Activated CD4-positive, alpha-beta T cell treated with anti-CD3 and anti-CD28 coated beads, Interleukin-2, amount 10 ng/mL, durations not matched to agents 7 days and 5 days (primary cell): ENCODE measurements around the gene FCGR3B. TPM values are rescaled to one million over a fixed set of nuclear protein-coding genes. Genes with fewer than 3 reads are reported as not detected.
"Not testable (repeated sequence)": the region's sequence is repeated elsewhere in the genome, so short reads cannot be mapped to it uniquely, and the experiment has no call there.

Experiments used
- CTCF ChIA-PET: fragments of 350-600 bp; sonication (Branson Sonifier 250); formaldehyde crosslinking; loops from one replicate; lab custom pipeline; 2021; ENCODE audit warnings: antibody characterized with exemption; lab: Charles Lee
- POLR2A ChIA-PET: fragments of 350-600 bp; sonication (Branson Sonifier 250); formaldehyde crosslinking; loops from one replicate; lab custom pipeline; 2021; ENCODE audit warnings: antibody characterized with exemption; lab: Charles Lee
- DNase-seq: peaks from one replicate; pipeline ENCODE4 v3.0.0-alpha.2; 2020
- H3K27ac Mint-ChIP-seq: one replicate; pipeline ENCODE4 v1.8.0; 2021; ENCODE audit warnings: mild to moderate bottlenecking, moderate library complexity, mixed read lengths
- H3K27me3 Mint-ChIP-seq: one replicate; pipeline ENCODE4 v1.8.0; 2021; ENCODE audit warnings: mixed read lengths
- H3K36me3 Mint-ChIP-seq: one replicate; pipeline ENCODE4 v1.8.0; 2021; ENCODE audit warnings: low read depth, mixed read lengths
- H3K4me1 Mint-ChIP-seq: one replicate; pipeline ENCODE4 v1.8.0; 2021; ENCODE audit warnings: mixed read lengths
- H3K4me3 Mint-ChIP-seq: one replicate; pipeline ENCODE4 v1.8.0; 2021; ENCODE audit warnings: mild to moderate bottlenecking, moderate library complexity, mixed read lengths
- H3K9me3 Mint-ChIP-seq: one replicate; pipeline ENCODE4 v1.8.0; 2021; ENCODE audit warnings: mixed read lengths
- total RNA-seq, 2 experiments: library from RNA; stranded (reverse); gene quantifications; one replicate each; pipeline ENCODE4 v1.2.3, GENCODE V29; 2021

Gene FCGR3B
- total RNA-seq, 2 experiments from 2014 or later = not detected

DNA sequence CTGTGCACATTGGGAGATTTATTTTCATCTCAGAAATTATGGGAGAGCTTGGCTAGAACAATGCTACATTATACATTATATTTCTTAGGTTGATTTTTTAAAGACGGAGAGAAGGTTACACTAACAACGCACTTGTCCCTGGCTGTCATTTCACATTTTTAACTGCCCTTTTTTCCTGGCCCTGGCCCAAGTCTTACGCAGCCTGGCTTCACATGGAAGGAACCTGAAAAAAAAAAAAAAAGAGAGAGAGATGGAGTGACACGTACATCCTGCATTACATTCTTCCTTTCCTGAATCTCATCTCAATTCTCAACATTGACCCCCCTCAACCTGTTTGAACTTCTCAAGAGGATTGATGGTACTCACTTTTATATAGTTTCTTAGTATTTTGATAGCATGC, 20.8 kb downstream of the FCGR3B start:
- POLR2A ChIA-PET, H3K4me3 Mint-ChIP-seq, H3K36me3 Mint-ChIP-seq, H3K9me3 Mint-ChIP-seq, DNase-seq, H3K27ac Mint-ChIP-seq, CTCF ChIA-PET: not testable (repeated sequence)
- peaks cover 22% of the 10 kb centered on the region for H3K4me1 Mint-ChIP-seq
- peaks cover 26% of the 10 kb centered on the region for H3K27me3 Mint-ChIP-seq

GRCh38 chr1:161606541-161607336, 24.2 kb downstream of the FCGR3B start:
- H3K36me3 Mint-ChIP-seq, H3K27ac Mint-ChIP-seq, CTCF ChIA-PET, POLR2A ChIA-PET, H3K9me3 Mint-ChIP-seq, DNase-seq, H3K4me1 Mint-ChIP-seq, H3K4me3 Mint-ChIP-seq: not testable (repeated sequence)
- H3K27me3 Mint-ChIP-seq = peaks cover 46% of the 10 kb centered on the region

- H3K36me3 Mint-ChIP-seq, H3K27ac Mint-ChIP-seq, DNase-seq, H3K9me3 Mint-ChIP-seq, POLR2A ChIA-PET, H3K4me1 Mint-ChIP-seq, CTCF ChIA-PET, H3K4me3 Mint-ChIP-seq: not testable (repeated sequence)
- H3K27me3 Mint-ChIP-seq = peaks cover 47% of the 10 kb centered on the region
Observed at GRCh38 chr1:161605762-161606540, 25.0 kb downstream of the FCGR3B start.

DNA sequence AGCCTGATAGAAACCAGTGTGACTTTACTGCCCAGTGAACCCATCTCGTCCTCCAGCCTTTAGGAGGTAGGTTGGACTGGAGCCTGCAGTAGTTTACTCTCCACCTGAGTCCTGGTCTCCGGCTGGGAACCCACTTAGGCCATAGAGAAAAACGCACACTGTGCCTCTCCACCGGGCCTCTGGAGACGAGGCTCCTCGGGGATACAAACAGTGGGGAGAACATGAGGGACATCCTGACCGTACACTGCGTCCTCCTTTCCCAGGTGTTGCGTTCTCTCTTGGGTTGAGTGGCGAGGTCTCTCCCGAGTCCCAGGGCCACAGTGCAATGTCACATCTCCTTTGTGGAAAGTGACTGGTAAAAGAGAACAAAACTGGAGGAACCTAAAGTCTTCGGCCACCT, 26.0 kb downstream of the FCGR3B start:
- H3K4me3 Mint-ChIP-seq, H3K27ac Mint-ChIP-seq, DNase-seq, H3K4me1 Mint-ChIP-seq, H3K36me3 Mint-ChIP-seq, H3K9me3 Mint-ChIP-seq, CTCF ChIA-PET, POLR2A ChIA-PET: not testable (repeated sequence)
- peaks cover 41% of the 10 kb centered on the region for H3K27me3 Mint-ChIP-seq

GRCh38 chr1:161597077-161597476, 33.9 kb downstream of the FCGR3B start:
- H3K4me1 Mint-ChIP-seq, H3K27me3 Mint-ChIP-seq, H3K36me3 Mint-ChIP-seq, H3K27ac Mint-ChIP-seq, H3K9me3 Mint-ChIP-seq, POLR2A ChIA-PET, DNase-seq, H3K4me3 Mint-ChIP-seq, CTCF ChIA-PET: not testable (repeated sequence)

DNA sequence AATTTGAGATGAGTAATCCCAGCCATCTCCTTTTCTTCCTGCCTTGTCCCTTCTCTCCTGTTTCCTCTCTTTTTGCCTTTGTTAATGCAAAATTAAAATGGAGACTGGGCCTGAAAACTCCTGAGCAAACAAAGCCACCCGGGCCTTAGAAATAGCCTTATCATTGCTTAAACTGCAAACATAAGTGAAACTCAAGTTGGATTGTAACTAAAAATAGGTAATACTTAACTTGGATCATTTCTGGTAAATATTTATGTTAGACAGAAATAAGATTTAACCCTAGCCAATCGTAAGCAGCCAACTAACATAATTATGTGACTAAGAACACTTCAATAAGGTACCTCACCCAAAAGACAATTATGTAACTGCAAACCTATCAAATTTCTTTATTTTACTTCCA, 35.4 kb downstream of the FCGR3B start:
- DNase-seq, H3K9me3 Mint-ChIP-seq, H3K4me3 Mint-ChIP-seq, POLR2A ChIA-PET, H3K36me3 Mint-ChIP-seq, H3K4me1 Mint-ChIP-seq, CTCF ChIA-PET, H3K27me3 Mint-ChIP-seq, H3K27ac Mint-ChIP-seq: not testable (repeated sequence)

- CTCF ChIA-PET, DNase-seq, H3K27ac Mint-ChIP-seq, POLR2A ChIA-PET, H3K27me3 Mint-ChIP-seq, H3K36me3 Mint-ChIP-seq, H3K9me3 Mint-ChIP-seq, H3K4me1 Mint-ChIP-seq, H3K4me3 Mint-ChIP-seq: not testable (repeated sequence)
Observed at GRCh38 chr1:161595173-161595572, 35.8 kb downstream of the FCGR3B start.

GRCh38 chr1:161594269-161594984, 36.5 kb downstream of the FCGR3B start:
- H3K4me1 Mint-ChIP-seq, H3K4me3 Mint-ChIP-seq, DNase-seq, H3K36me3 Mint-ChIP-seq, H3K27ac Mint-ChIP-seq, POLR2A ChIA-PET, CTCF ChIA-PET, H3K27me3 Mint-ChIP-seq, H3K9me3 Mint-ChIP-seq: not testable (repeated sequence)

DNA sequence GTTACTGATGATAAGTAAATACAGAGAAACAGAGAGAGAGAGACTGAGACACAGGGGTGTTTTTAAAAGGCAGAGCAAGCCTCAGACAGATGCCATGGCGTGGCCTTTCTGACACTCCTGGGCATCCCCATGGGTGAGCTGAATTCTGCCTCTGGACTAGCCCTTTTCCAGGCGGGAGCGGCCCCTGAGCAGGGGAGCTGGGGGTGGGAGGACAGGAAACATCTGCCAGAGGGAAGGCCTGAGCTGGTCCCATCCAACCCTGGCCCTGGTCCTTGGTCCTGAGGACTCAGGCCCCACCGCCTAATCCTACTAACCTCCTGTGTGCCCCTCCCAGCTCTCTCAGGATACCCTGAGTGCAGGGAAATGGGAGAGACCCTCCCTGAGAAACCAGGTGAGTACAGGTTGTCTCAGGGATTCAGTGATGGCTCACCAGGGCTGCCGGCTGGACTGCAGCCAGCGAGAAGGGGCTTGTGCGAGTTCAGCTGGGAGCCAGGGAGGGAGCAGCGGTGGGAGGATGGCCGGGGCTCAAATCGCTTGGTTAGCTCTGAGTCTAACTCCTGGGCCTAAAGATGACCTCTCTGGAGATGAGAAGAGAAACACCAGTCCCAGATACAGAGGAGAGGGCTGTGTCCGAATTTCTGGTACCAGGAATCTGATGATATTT, 37.8 kb downstream of the FCGR3B start:
- H3K27ac Mint-ChIP-seq, H3K27me3 Mint-ChIP-seq, H3K9me3 Mint-ChIP-seq, H3K4me3 Mint-ChIP-seq, CTCF ChIA-PET, DNase-seq, H3K36me3 Mint-ChIP-seq, H3K4me1 Mint-ChIP-seq, POLR2A ChIA-PET: not testable (repeated sequence)

- H3K36me3 Mint-ChIP-seq, H3K4me1 Mint-ChIP-seq, H3K9me3 Mint-ChIP-seq, POLR2A ChIA-PET, H3K27me3 Mint-ChIP-seq, H3K27ac Mint-ChIP-seq, DNase-seq, H3K4me3 Mint-ChIP-seq, CTCF ChIA-PET: not testable (repeated sequence)
Observed at GRCh38 chr1:161592586-161592985, 38.4 kb downstream of the FCGR3B start.

DNA sequence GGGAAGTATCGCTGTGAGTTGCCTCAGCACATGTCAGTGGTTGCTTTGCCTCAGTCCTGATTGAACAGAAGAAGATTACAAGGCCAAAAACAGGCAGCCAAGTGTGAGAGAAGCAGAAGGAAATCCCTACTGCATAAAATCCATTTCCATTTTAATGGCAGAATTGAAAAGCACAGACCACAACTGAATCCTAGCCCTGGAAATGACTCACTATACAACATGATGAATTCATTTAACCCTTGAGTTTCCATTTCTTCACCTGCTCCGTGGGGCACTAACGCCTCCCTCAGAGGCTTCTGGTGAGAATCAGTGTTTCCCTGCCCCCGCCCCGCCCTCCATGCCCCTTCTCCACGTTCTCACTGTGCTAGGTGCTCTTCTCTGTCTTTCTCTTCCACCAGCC, 41.1 kb downstream of the FCGR3B start:
- H3K27me3 Mint-ChIP-seq, H3K27ac Mint-ChIP-seq, CTCF ChIA-PET, H3K9me3 Mint-ChIP-seq, H3K36me3 Mint-ChIP-seq, DNase-seq, POLR2A ChIA-PET, H3K4me3 Mint-ChIP-seq, H3K4me1 Mint-ChIP-seq: not testable (repeated sequence)

DNA sequence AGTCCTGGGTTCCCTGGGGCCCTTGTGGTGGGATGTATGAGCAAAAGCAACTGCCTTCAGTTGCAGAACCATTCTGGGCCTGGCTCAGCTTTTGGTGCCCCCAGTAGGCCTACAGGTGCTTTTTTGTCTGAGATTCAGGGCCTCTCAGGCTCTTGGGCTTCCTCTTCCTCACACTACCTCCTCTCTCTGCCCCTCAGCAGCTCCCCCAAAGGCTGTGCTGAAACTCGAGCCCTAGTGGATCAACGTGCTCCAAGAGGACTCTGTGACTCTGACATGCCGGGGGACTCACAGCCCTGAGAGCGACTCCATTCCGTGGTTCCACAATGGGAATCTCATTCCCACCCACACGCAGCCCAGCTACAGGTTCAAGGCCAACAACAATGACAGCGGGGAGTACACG, 41.6 kb downstream of the FCGR3B start:
- H3K4me1 Mint-ChIP-seq, H3K9me3 Mint-ChIP-seq, POLR2A ChIA-PET, H3K4me3 Mint-ChIP-seq, CTCF ChIA-PET, H3K36me3 Mint-ChIP-seq, DNase-seq, H3K27me3 Mint-ChIP-seq, H3K27ac Mint-ChIP-seq: not testable (repeated sequence)

- H3K27me3 Mint-ChIP-seq, H3K36me3 Mint-ChIP-seq, H3K4me3 Mint-ChIP-seq, POLR2A ChIA-PET, H3K4me1 Mint-ChIP-seq, DNase-seq, H3K27ac Mint-ChIP-seq, CTCF ChIA-PET, H3K9me3 Mint-ChIP-seq: not testable (repeated sequence)
Observed at GRCh38 chr1:161588596-161588995, 42.4 kb downstream of the FCGR3B start.
